Caco-2 (cell line): Measurements from ENCODE around the gene CAND2. TPM values are rescaled to one million over a fixed set of nuclear protein-coding genes. Genes with fewer than 3 reads are reported as not detected.

ENCODE experiments used
- BruUV-seq: library from RNA; stranded (reverse); fragments of 400-500 nt; replicated peaks from 2 replicates; lab custom pipeline; 2021; lab: Mats Ljungman, UMichigan
- CTCF ChIA-PET: fragments of 300-600 bp; sonication (Branson Sonifier 250); formaldehyde crosslinking; loops from one replicate; lab custom pipeline; 2022; ENCODE audit warnings: antibody characterized with exemption; lab: Charles Lee
- POLR2A ChIA-PET: fragments of 300-600 bp; sonication (Branson Sonifier 250); formaldehyde crosslinking; loops from one replicate; lab custom pipeline; 2022; ENCODE audit warnings: antibody characterized with exemption; lab: Charles Lee
- DNase-seq, 2 experiments: peaks; one replicate each; pipeline versions ENCODE4 v3.0.0 to v3.0.0-alpha.2; 2020 to 2022
- H3K27me3 ChIP-seq: replicated peaks from 2 replicates; pipeline ENCODE4 v1.6.0; 2011; ENCODE audit warnings: low read length; ENCODE audit not compliant: control insufficient read depth, insufficient read depth
- H3K36me3 ChIP-seq: 2 replicates; pipeline ENCODE4 v1.5.1; 2011; ENCODE audit warnings: low read length; ENCODE audit not compliant: control insufficient read depth, insufficient read depth
- H3K4me1 ChIP-seq: fragments of 250-450 bp; sonication (Bioruptor Pico); 2 replicates; pipeline ENCODE4 v1.5.1; 2020; ENCODE audit warnings: mild to moderate bottlenecking
- H3K4me3 ChIP-seq: 2 replicates; pipeline ENCODE4 v1.5.1; 2011; ENCODE audit warnings: low read depth, mild to moderate bottlenecking, control low read depth, low read length
- H3K9me3 ChIP-seq: fragments of 250-450 bp; sonication (Bioruptor Pico); 2 replicates; pipeline ENCODE4 v1.5.1; 2020; ENCODE audit warnings: mild to moderate bottlenecking, moderate library complexity
- H3K27ac Mint-ChIP-seq: one replicate; pipeline ENCODE4 v1.8.0; 2022; ENCODE audit warnings: mixed read lengths; ENCODE audit not compliant: unreplicated experiment
- H3K27me3 Mint-ChIP-seq: one replicate; pipeline ENCODE4 v1.8.0; 2022; ENCODE audit warnings: mixed read lengths; ENCODE audit not compliant: insufficient read depth, unreplicated experiment
- H3K36me3 Mint-ChIP-seq: one replicate; pipeline ENCODE4 v1.8.0; 2022; ENCODE audit warnings: mild to moderate bottlenecking, mixed read lengths; ENCODE audit not compliant: insufficient read depth, unreplicated experiment
- H3K4me1 Mint-ChIP-seq: one replicate; pipeline ENCODE4 v1.8.0; 2022; ENCODE audit warnings: low read depth, mixed read lengths; ENCODE audit not compliant: unreplicated experiment
- H3K4me3 Mint-ChIP-seq: one replicate; pipeline ENCODE4 v1.8.0; 2022; ENCODE audit warnings: mild to moderate bottlenecking, moderate library complexity, mixed read lengths; ENCODE audit not compliant: unreplicated experiment
- H3K9me3 Mint-ChIP-seq: one replicate; pipeline ENCODE4 v1.8.0; 2022; ENCODE audit warnings: mixed read lengths; ENCODE audit not compliant: unreplicated experiment
- intact Hi-C: fragments of 100-400 bp; cut with micrococcal nuclease; formaldehyde crosslinking; loops from one replicate; pipeline ENCODE4 v1.10.0; 2022; ENCODE audit not compliant: unreplicated experiment
- total RNA-seq: library from RNA; stranded (reverse); gene quantifications from 2 replicates; pipeline ENCODE4 v1.2.3, GENCODE V29; 2022
- TF ChIP-seq, protein P1 (sequence below), 2 experiments: fragments of 200-600 bp in 1 of 2; IDR thresholded peaks; 1 replicate in 1 of 2; 2 replicates in 1 of 2; pipeline versions ENCODE4 v1.5.1 to v1.8.0; 2011 to 2022; ENCODE audit warnings: antibody characterized with exemption in 1 of 2, control low read depth in 1 of 2, inconsistent platforms in 1 of 2, low read depth in 1 of 2, low read length in 1 of 2, mild to moderate bottlenecking in 1 of 2, moderate library complexity in 1 of 2; ENCODE audit not compliant: insufficient read depth in 1 of 2, severe bottlenecking in 1 of 2, unreplicated experiment in 1 of 2

CAND2 gene
- total RNA-seq, 1 experiment from 2014 or later = not detected

GRCh38 chr3:12829886-12830784 is 33.7 kb downstream of the CAND2 start:
- H3K36me3 Mint-ChIP-seq = peaks cover 62% of the 10 kb centered on the region
- DNase-seq = no peak
- peak overlapping the region; percentile 57 for H3K27ac Mint-ChIP-seq
- H3K9me3 Mint-ChIP-seq = no peaks in the 10 kb centered on the region
- POLR2A ChIA-PET = no interaction called here
- BruUV-seq = no TSS peak
- intact Hi-C loops = no loop called here
- Histone ChIP-seq H3K36me3 (peaks cover 5% of the 10 kb centered on the region), H3K9me3 (no peaks in the 10 kb centered on the region), H3K4me1 (no peaks in the 10 kb centered on the region), H3K27me3 (no peaks in the 10 kb centered on the region), H3K4me3 (no peak overlapping the region)
- TF ChIP-seq, protein P1, sequence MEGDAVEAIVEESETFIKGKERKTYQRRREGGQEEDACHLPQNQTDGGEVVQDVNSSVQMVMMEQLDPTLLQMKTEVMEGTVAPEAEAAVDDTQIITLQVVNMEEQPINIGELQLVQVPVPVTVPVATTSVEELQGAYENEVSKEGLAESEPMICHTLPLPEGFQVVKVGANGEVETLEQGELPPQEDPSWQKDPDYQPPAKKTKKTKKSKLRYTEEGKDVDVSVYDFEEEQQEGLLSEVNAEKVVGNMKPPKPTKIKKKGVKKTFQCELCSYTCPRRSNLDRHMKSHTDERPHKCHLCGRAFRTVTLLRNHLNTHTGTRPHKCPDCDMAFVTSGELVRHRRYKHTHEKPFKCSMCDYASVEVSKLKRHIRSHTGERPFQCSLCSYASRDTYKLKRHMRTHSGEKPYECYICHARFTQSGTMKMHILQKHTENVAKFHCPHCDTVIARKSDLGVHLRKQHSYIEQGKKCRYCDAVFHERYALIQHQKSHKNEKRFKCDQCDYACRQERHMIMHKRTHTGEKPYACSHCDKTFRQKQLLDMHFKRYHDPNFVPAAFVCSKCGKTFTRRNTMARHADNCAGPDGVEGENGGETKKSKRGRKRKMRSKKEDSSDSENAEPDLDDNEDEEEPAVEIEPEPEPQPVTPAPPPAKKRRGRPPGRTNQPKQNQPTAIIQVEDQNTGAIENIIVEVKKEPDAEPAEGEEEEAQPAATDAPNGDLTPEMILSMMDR (IDR thresholded peaks at IDR 0.05; ENCODE audit: insufficient read depth in 1 of 2, low read depth in 1 of 2, low read length in 1 of 2, severe bottlenecking in 1 of 2, unreplicated experiment in 1 of 2) = no peak
- no peak overlapping the region for H3K4me3 Mint-ChIP-seq
- CTCF ChIA-PET = interaction anchor here (0.7 kb wide), 1 partner anchor 12 kb away, joined by 3 read pairs; no protein-coding TSS in a partner anchor
- no peaks in the 10 kb centered on the region for H3K27me3 Mint-ChIP-seq
- H3K4me1 Mint-ChIP-seq = no peaks in the 10 kb centered on the region

- no peak overlapping the region for H3K4me3 ChIP-seq
- no peak overlapping the region for H3K4me3 Mint-ChIP-seq
- no peak for DNase-seq
- BruUV-seq = no TSS peak
- no peaks in the 10 kb centered on the region for H3K9me3 ChIP-seq
- TF ChIP-seq, protein P1 (IDR thresholded peaks at IDR 0.05; ENCODE audit: insufficient read depth in 1 of 2, low read depth in 1 of 2, low read length in 1 of 2, severe bottlenecking in 1 of 2, unreplicated experiment in 1 of 2) = peak in 1 of 2 experiments; percentile 22
- H3K27me3 ChIP-seq = no peaks in the 10 kb centered on the region
- ChIA-PET POLR2A (no interaction called here), CTCF (interaction anchor here (0.8 kb wide), 1 partner anchor 8 kb away, joined by 4 read pairs; no protein-coding TSS in a partner anchor)
- peaks cover 69% of the 10 kb centered on the region for H3K36me3 Mint-ChIP-seq
- intact Hi-C loops = no loop called here
- H3K4me1 ChIP-seq = no peaks in the 10 kb centered on the region
- no peaks in the 10 kb centered on the region for H3K4me1 Mint-ChIP-seq
- H3K9me3 Mint-ChIP-seq = no peaks in the 10 kb centered on the region
- no peaks in the 10 kb centered on the region for H3K27me3 Mint-ChIP-seq
- peaks cover 5% of the 10 kb centered on the region for H3K36me3 ChIP-seq
- peak overlapping the region; percentile 57 for H3K27ac Mint-ChIP-seq
Measured at GRCh38 chr3:12830785-12831156, 34.3 kb downstream of the CAND2 start.

- Histone ChIP-seq H3K9me3 (no peaks in the 10 kb centered on the region), H3K27me3 (no peaks in the 10 kb centered on the region), H3K4me1 (no peaks in the 10 kb centered on the region), H3K4me3 (no peak overlapping the region), H3K36me3 (peaks cover 7% of the 10 kb centered on the region)
- Mint-ChIP-seq H3K4me1 (no peaks in the 10 kb centered on the region), H3K27ac (peak overlapping the region; percentile 18), H3K9me3 (no peaks in the 10 kb centered on the region), H3K4me3 (no peak overlapping the region), H3K27me3 (no peaks in the 10 kb centered on the region), H3K36me3 (peaks cover 75% of the 10 kb centered on the region)
- TF ChIP-seq, protein P1 (IDR thresholded peaks at IDR 0.05; ENCODE audit: insufficient read depth in 1 of 2, low read depth in 1 of 2, low read length in 1 of 2, severe bottlenecking in 1 of 2, unreplicated experiment in 1 of 2) = no peak
- DNase-seq = no peak
- CTCF ChIA-PET = interaction anchor here (0.8 kb wide), 1 partner anchor 8 kb away, joined by 4 read pairs; no protein-coding TSS in a partner anchor
- POLR2A ChIA-PET = no interaction called here
- intact Hi-C loops = no loop called here
- BruUV-seq = no TSS peak
Measured at GRCh38 chr3:12831301-12831866, 34.9 kb downstream of the CAND2 start.
